SU-DHL-6 (cell line): ENCODE measurements around the gene ATN1.

ENCODE experiments used
- H2AFZ ChIP-seq: fragments of 200-600 bp; sonication (generic); 2 replicates; pipeline ENCODE4 v1.6.1; 2014; ENCODE audit warnings: low read depth, mild to moderate bottlenecking, moderate library complexity, mixed read lengths, antibody characterized with exemption, low read length; ENCODE audit not compliant: severe bottlenecking
- H3F3A ChIP-seq: fragments of 200-600 bp; shearing (Covaris generic); 2 replicates; pipeline ENCODE4 v1.6.0; 2016; ENCODE audit warnings: antibody characterized with exemption, mild to moderate bottlenecking; ENCODE audit not compliant: insufficient read depth
- H3K27ac ChIP-seq: fragments of 200-600 bp; sonication (generic); 2 replicates; pipeline ENCODE4 v1.5.1; 2016; ENCODE audit warnings: low read depth, mild to moderate bottlenecking, low read length, moderate library complexity, mixed read lengths
- H3K27me3 ChIP-seq: fragments of 200-600 bp; sonication (generic), shearing (Covaris generic); 2 replicates; pipeline ENCODE4 v1.6.0; 2014; ENCODE audit warnings: mild to moderate bottlenecking, low read length
- H3K36me3 ChIP-seq: fragments of 200-600 bp; sonication (generic); 2 replicates; pipeline ENCODE4 v1.6.1; 2014; ENCODE audit warnings: mild to moderate bottlenecking, low read length, mixed read lengths
- H3K4me2 ChIP-seq: fragments of 300-600, 200-600 bp; shearing (Covaris generic), sonication (generic); 2 replicates; pipeline ENCODE4 v1.6.0; 2014; ENCODE audit warnings: low read length, low read depth, mild to moderate bottlenecking; ENCODE audit not compliant: poor library complexity, severe bottlenecking
- H3K4me3 ChIP-seq: fragments of 200-600 bp; sonication (generic); 2 replicates; pipeline ENCODE4 v1.5.1; 2014; ENCODE audit warnings: antibody characterized with exemption, low read length, mild to moderate bottlenecking, mixed read lengths; ENCODE audit not compliant: insufficient read depth, poor library complexity, severe bottlenecking
- H3K79me2 ChIP-seq: fragments of 200-600 bp; sonication (generic); 2 replicates; pipeline ENCODE4 v1.6.1; 2014; ENCODE audit warnings: mild to moderate bottlenecking, low read length, moderate library complexity; ENCODE audit not compliant: insufficient read depth
- H3K9ac ChIP-seq: fragments of 200-600 bp; sonication (generic); 2 replicates; pipeline ENCODE4 v1.7.0; 2014; ENCODE audit warnings: mild to moderate bottlenecking, low read length
- H3K9me2 ChIP-seq: fragments of 200-600 bp; sonication (generic); replicated peaks from 2 replicates; pipeline ENCODE4 v1.6.1; 2014; ENCODE audit warnings: low read length; ENCODE audit not compliant: insufficient read depth
- H3K9me3 ChIP-seq: fragments of 200-600 bp; sonication (generic); 2 replicates; pipeline ENCODE4 v1.6.1; 2014; ENCODE audit warnings: low read length, mixed read lengths; ENCODE audit not compliant: insufficient read depth
- H4K20me1 ChIP-seq: fragments of 200-600 bp; sonication (generic); 2 replicates; pipeline ENCODE4 v1.6.1; 2014; ENCODE audit warnings: low read depth, mild to moderate bottlenecking, antibody characterized with exemption, low read length, moderate library complexity, mixed read lengths
- EZH2phosphoT487 ChIP-seq: fragments of 200-600 bp; sonication (generic), shearing (Covaris generic); conservative IDR thresholded peaks from 2 replicates; pipeline ENCODE4 v1.6.1; 2018; ENCODE audit warnings: mild to moderate bottlenecking, antibody characterized with exemption, low read length, moderate library complexity, mixed read lengths
- TF ChIP-seq, protein P1 (sequence below): fragments of 200-600 bp; sonication (generic); IDR thresholded peaks from one replicate; pipeline ENCODE4 v1.5.1; 2017; ENCODE audit warnings: antibody characterized with exemption, mild to moderate bottlenecking, low read length, moderate library complexity; ENCODE audit not compliant: insufficient read depth, poor library complexity, severe bottlenecking

The ATN1 gene

DNA sequence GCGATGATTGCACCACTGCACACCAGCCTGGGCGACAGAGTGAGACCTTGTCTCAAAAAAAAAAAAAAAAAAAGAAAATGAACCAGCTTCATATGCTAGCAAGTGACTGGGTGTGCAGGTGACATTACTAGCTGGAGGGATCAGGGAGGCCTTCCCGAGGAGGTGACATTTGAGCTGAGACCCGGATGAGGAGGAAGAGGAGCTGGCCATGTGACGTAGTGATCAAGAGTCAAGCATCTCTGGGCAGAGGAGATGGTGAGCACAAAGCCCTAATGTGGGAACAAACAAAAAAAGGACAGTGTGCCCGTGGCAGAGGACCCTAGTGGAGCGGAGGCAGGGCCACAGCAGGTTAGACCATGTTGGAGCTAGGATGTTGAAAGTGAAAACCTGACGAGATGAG is 19.9 kb downstream of the ATN1 start:
- Histone ChIP-seq H3K27me3 (no peaks in the 10 kb centered on the region), H3F3A (peaks cover 28% of the 10 kb centered on the region), H3K9me2 (no peaks in the 10 kb centered on the region), H3K27ac (no peak overlapping the region), H3K79me2 (no peaks in the 10 kb centered on the region), H3K4me2 (no peak overlapping the region), H3K9ac (no peak overlapping the region), H4K20me1 (no peaks in the 10 kb centered on the region), H3K36me3 (no peaks in the 10 kb centered on the region), H3K9me3 (no peaks in the 10 kb centered on the region), H2AFZ (no peak overlapping the region), H3K4me3 (no peak overlapping the region)
- TF ChIP-seq, protein P1, sequence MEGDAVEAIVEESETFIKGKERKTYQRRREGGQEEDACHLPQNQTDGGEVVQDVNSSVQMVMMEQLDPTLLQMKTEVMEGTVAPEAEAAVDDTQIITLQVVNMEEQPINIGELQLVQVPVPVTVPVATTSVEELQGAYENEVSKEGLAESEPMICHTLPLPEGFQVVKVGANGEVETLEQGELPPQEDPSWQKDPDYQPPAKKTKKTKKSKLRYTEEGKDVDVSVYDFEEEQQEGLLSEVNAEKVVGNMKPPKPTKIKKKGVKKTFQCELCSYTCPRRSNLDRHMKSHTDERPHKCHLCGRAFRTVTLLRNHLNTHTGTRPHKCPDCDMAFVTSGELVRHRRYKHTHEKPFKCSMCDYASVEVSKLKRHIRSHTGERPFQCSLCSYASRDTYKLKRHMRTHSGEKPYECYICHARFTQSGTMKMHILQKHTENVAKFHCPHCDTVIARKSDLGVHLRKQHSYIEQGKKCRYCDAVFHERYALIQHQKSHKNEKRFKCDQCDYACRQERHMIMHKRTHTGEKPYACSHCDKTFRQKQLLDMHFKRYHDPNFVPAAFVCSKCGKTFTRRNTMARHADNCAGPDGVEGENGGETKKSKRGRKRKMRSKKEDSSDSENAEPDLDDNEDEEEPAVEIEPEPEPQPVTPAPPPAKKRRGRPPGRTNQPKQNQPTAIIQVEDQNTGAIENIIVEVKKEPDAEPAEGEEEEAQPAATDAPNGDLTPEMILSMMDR, result no peak
- TF ChIP-seq EZH2phosphoT487, result no peak

DNA sequence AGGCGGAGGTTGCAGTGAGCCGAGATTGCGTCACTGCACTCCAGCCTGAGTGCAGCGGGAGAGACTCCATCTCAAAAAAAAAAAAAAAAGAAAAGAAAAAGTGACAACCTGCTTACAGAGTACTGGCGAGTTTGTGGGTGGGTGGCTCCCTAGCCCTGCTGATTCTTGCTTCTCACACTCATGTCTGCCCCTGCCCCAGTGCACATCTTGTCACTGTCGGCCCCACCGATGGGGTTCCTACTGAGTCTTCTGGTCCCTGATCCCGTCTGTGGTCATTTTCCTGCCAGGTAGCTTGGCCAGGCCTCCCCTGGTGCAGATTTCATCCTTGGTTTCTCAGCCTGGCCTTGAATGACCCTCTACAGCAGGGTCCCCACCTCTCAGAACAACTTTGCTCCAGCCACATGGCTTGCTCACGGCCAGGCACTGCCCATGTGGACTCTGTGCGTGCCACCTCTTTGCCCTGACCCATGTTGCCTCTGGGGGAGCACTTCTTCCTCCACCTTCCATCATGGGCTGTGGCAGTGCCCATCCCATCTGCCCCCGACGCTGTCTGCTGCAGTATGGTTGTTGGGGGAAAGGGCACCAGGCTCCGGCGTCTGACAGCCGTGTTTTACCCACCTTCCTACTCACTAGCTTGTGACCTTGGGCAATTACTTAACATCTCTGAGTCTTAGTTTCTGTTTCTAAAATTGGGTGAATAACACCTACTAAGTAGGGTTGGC is 21.3 kb downstream of the ATN1 start:
- no peaks in the 10 kb centered on the region for H3K9me3 ChIP-seq
- H3K9me2 ChIP-seq, result no peaks in the 10 kb centered on the region
- H3K9ac ChIP-seq, result no peak overlapping the region
- no peak overlapping the region for H3K27ac ChIP-seq
- no peaks in the 10 kb centered on the region for H3K79me2 ChIP-seq
- no peaks in the 10 kb centered on the region for H4K20me1 ChIP-seq
- H3K27me3 ChIP-seq, result no peaks in the 10 kb centered on the region
- no peak overlapping the region for H3K4me2 ChIP-seq
- no peak overlapping the region for H3K4me3 ChIP-seq
- peaks cover 19% of the 10 kb centered on the region for H3F3A ChIP-seq
- TF ChIP-seq EZH2phosphoT487, result no peak
- TF ChIP-seq, protein P1, result no peak
- H3K36me3 ChIP-seq, result no peaks in the 10 kb centered on the region
- no peak overlapping the region for H2AFZ ChIP-seq

DNA sequence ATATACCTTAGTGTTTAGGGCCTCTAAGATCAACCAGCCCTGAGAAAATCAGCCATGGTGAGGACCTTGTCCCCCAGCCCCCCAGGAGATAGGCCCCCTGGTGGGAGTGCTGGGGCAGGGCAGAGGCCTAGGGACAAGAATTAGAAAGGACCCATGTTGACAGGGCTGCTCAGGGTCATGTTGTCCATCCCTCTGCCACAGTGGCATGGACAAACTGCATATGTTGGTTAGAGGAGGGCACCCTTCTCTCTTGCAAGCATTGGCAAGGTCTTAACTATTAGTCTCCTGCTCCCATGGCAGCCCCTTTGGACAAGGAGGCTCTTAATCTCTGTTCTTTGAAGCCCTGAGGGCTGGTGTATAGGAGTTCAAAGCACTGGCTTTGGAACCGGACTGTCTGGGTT is 22.6 kb downstream of the ATN1 start:
- no peaks in the 10 kb centered on the region for H3K9me3 ChIP-seq
- H3K9me2 ChIP-seq, result no peaks in the 10 kb centered on the region
- no peaks in the 10 kb centered on the region for H3K36me3 ChIP-seq
- H2AFZ ChIP-seq, result no peak overlapping the region
- H3K27me3 ChIP-seq, result no peaks in the 10 kb centered on the region
- H3K27ac ChIP-seq, result no peak overlapping the region
- H3K4me2 ChIP-seq, result peak overlapping the region; percentile 61
- H3F3A ChIP-seq, result peaks cover 7% of the 10 kb centered on the region
- H3K4me3 ChIP-seq, result no peak overlapping the region
- H3K79me2 ChIP-seq, result no peaks in the 10 kb centered on the region
- TF ChIP-seq, protein P1, result peak; percentile 33
- TF ChIP-seq EZH2phosphoT487, result no peak
- peak overlapping the region; percentile 55; the same call in 1 of the 2 replicates for H3K9ac ChIP-seq
- H4K20me1 ChIP-seq, result no peaks in the 10 kb centered on the region
